Spinal cord (tissue), 10 donors: ENCODE measurements around the gene MRC1. TPM values are rescaled to one million over a fixed set of nuclear protein-coding genes. Genes with fewer than 3 reads are reported as not detected.

Experiments
- DNase-seq, 6 donors: peaks; one replicate each; pipeline versions ENCODE4 v3.0.0 to v3.0.0-alpha.2; 2013 to 2015; ENCODE audit warnings: low spot score in 6 of 6, low read depth in 4 of 6
- H3K27ac ChIP-seq: one replicate; pipeline ENCODE4 v1.5.1; 2013; ENCODE audit warnings: low read depth, low read length, control low read depth
- H3K27me3 ChIP-seq: one replicate; pipeline ENCODE4 v1.6.1; 2013; ENCODE audit warnings: low read length; ENCODE audit not compliant: control insufficient read depth, insufficient read depth
- H3K36me3 ChIP-seq: one replicate; pipeline ENCODE4 v1.6.1; 2013; ENCODE audit warnings: low read length; ENCODE audit not compliant: control insufficient read depth, insufficient read depth
- H3K4me1 ChIP-seq: one replicate; pipeline ENCODE4 v1.6.1; 2013; ENCODE audit warnings: low read length; ENCODE audit not compliant: control insufficient read depth, insufficient read depth
- H3K4me3 ChIP-seq: one replicate; pipeline ENCODE4 v1.5.1; 2013; ENCODE audit warnings: low read depth, low read length, control low read depth
- H3K9me3 ChIP-seq: one replicate; pipeline ENCODE4 v1.6.1; 2013; ENCODE audit warnings: low read length; ENCODE audit not compliant: control insufficient read depth, insufficient read depth
- WGBS: methylation state at CpG from one replicate; pipeline ENCODE4 v1.1.5; 2013; ENCODE audit warnings: missing lambda C conversion rate; ENCODE audit not compliant: insufficient coverage; 5-methylcytosine and 5-hydroxymethylcytosine counted together
- polyA plus RNA-seq, 2 donors: library from polyadenylated mRNA; unstranded; fragments of 120-200 nt; gene quantifications; one replicate each; pipeline ENCODE4 v1.2.1, GENCODE V29; 2013; ENCODE audit not compliant: insufficient read length in 2 of 2
- total RNA-seq, 2 donors: library from RNA; depleted of rRNA in 1 of 2; stranded (reverse); fragments of 120-200 nt in 1 of 2; fragments of >200 nt in 1 of 2; gene quantifications; one replicate each; pipeline versions ENCODE4 v1.2.3 to v1.2.4, GENCODE V29; 2013 to 2014
- donor health status: healthy.

MRC1 gene
- total and polyA plus RNA-seq, 4 donors, result 2.4 to 23.1 (median 8.2) TPM

GRCh38 chr10:17835688-17836087 is 26.5 kb downstream of the MRC1 start:
- DNase-seq, result no peak
- Histone ChIP-seq H3K4me3 (no peak overlapping the region), H3K4me1 (no peaks in the 10 kb centered on the region), H3K9me3 (no peaks in the 10 kb centered on the region), H3K27me3 (no peaks in the 10 kb centered on the region), H3K36me3 (no peaks in the 10 kb centered on the region), H3K27ac (no peak overlapping the region)
- 73% methylated on average over 1 of the region's 1 CpG for WGBS

- H3K27ac ChIP-seq, result no peak overlapping the region
- H3K4me3 ChIP-seq, result no peak overlapping the region
- DNase-seq, result peak in 1 of 6 donors; percentile 22
- no peaks in the 10 kb centered on the region for H3K9me3 ChIP-seq
- no peaks in the 10 kb centered on the region for H3K36me3 ChIP-seq
- no peaks in the 10 kb centered on the region for H3K27me3 ChIP-seq
- WGBS, result 51% methylated on average over 6 of the region's 8 CpGs
- H3K4me1 ChIP-seq, result no peaks in the 10 kb centered on the region
Measured at GRCh38 chr10:17836942-17837341, 27.8 kb downstream of the MRC1 start.

GRCh38 chr10:17838080-17838648 is 29.0 kb downstream of the MRC1 start:
- no peaks in the 10 kb centered on the region for H3K27me3 ChIP-seq
- H3K9me3 ChIP-seq, result no peaks in the 10 kb centered on the region
- no peaks in the 10 kb centered on the region for H3K36me3 ChIP-seq
- DNase-seq, result peak in 1 of 6 donors; percentile 41
- WGBS, result 100% methylated on average over 3 of the region's 9 CpGs
- H3K4me3 ChIP-seq, result no peak overlapping the region
- H3K27ac ChIP-seq, result no peak overlapping the region
- H3K4me1 ChIP-seq, result no peaks in the 10 kb centered on the region

- DNase-seq, result no peak
- no peak overlapping the region for H3K27ac ChIP-seq
- no peaks in the 10 kb centered on the region for H3K36me3 ChIP-seq
- WGBS, result no CpG with 5 or more reads among the region's 1 CpG
- no peak overlapping the region for H3K4me3 ChIP-seq
- no peaks in the 10 kb centered on the region for H3K4me1 ChIP-seq
- H3K9me3 ChIP-seq, result no peaks in the 10 kb centered on the region
- H3K27me3 ChIP-seq, result no peaks in the 10 kb centered on the region
Measured at GRCh38 chr10:17841050-17841449, 31.9 kb downstream of the MRC1 start.

- Histone ChIP-seq H3K27me3 (no peaks in the 10 kb centered on the region), H3K4me1 (no peaks in the 10 kb centered on the region), H3K9me3 (no peaks in the 10 kb centered on the region), H3K27ac (no peak overlapping the region), H3K4me3 (no peak overlapping the region), H3K36me3 (no peaks in the 10 kb centered on the region)
- no CpG with 5 or more reads among the region's 5 CpGs for WGBS
- no peak for DNase-seq
Measured at GRCh38 chr10:17842641-17843040, 33.5 kb downstream of the MRC1 start.

GRCh38 chr10:17847585-17848296 is 38.6 kb downstream of the MRC1 start:
- no peaks in the 10 kb centered on the region for H3K9me3 ChIP-seq
- 67% methylated on average over 2 of the region's 5 CpGs for WGBS
- no peaks in the 10 kb centered on the region for H3K27me3 ChIP-seq
- no peak overlapping the region for H3K4me3 ChIP-seq
- peak; percentile 17 to 89 (median 40) for DNase-seq
- no peaks in the 10 kb centered on the region for H3K36me3 ChIP-seq
- H3K4me1 ChIP-seq, result no peaks in the 10 kb centered on the region
- no peak overlapping the region for H3K27ac ChIP-seq

GRCh38 chr10:17848646-17849045 is 39.5 kb downstream of the MRC1 start:
- Histone ChIP-seq H3K9me3 (no peaks in the 10 kb centered on the region), H3K4me1 (no peaks in the 10 kb centered on the region), H3K4me3 (no peak overlapping the region), H3K36me3 (no peaks in the 10 kb centered on the region), H3K27me3 (no peaks in the 10 kb centered on the region), H3K27ac (no peak overlapping the region)
- WGBS, result no CpG with 5 or more reads among the region's 5 CpGs
- DNase-seq, result no peak

- Histone ChIP-seq H3K36me3 (no peaks in the 10 kb centered on the region), H3K4me1 (no peaks in the 10 kb centered on the region), H3K27me3 (no peaks in the 10 kb centered on the region), H3K4me3 (no peak overlapping the region), H3K27ac (no peak overlapping the region), H3K9me3 (no peaks in the 10 kb centered on the region)
- peak in 2 of 6 donors; percentile 46 to 90 for DNase-seq
- WGBS, result no CpG with 5 or more reads among the region's 3 CpGs
Measured at GRCh38 chr10:17850501-17850900, 41.4 kb downstream of the MRC1 start.

- no peaks in the 10 kb centered on the region for H3K4me1 ChIP-seq
- no peaks in the 10 kb centered on the region for H3K27me3 ChIP-seq
- no peaks in the 10 kb centered on the region for H3K36me3 ChIP-seq
- WGBS, result 30% methylated on average over 3 of the region's 4 CpGs
- H3K27ac ChIP-seq, result no peak overlapping the region
- no peak overlapping the region for H3K4me3 ChIP-seq
- peak in 2 of 6 donors; percentile 36 to 56 for DNase-seq
- no peaks in the 10 kb centered on the region for H3K9me3 ChIP-seq
Measured at GRCh38 chr10:17851611-17852010, 42.5 kb downstream of the MRC1 start.

GRCh38 chr10:17854044-17854652 is 45.0 kb downstream of the MRC1 start:
- no peak for DNase-seq
- H3K4me3 ChIP-seq, result no peak overlapping the region
- no peaks in the 10 kb centered on the region for H3K27me3 ChIP-seq
- H3K36me3 ChIP-seq, result no peaks in the 10 kb centered on the region
- no peaks in the 10 kb centered on the region for H3K9me3 ChIP-seq
- H3K27ac ChIP-seq, result no peak overlapping the region
- WGBS, result 100% methylated on average over 4 of the region's 7 CpGs
- H3K4me1 ChIP-seq, result no peaks in the 10 kb centered on the region
